Keratinocyte (primary cell): ENCODE data around the gene VEGFA.

Source experiments
- CTCF ChIP-seq, 3 experiments: IDR thresholded peaks in 1 of 3; conservative IDR thresholded peaks in 1 of 3; optimal IDR thresholded peaks in 1 of 3; 2 replicates in 2 of 3; 3 replicates in 1 of 3; pipeline versions ENCODE3 to v1.5.1; 2011; ENCODE audit warnings: low read length in 3 of 3, mild to moderate bottlenecking in 3 of 3, moderate library complexity in 2 of 3, control low read depth in 1 of 3, inconsistent platforms in 1 of 3; ENCODE audit not compliant: insufficient read depth in 2 of 3; ENCODE audit errors: extremely low read depth in 1 of 3
- EZH2 ChIP-seq: IDR thresholded peaks from one replicate; pipeline ENCODE4 v1.6.1; 2012; ENCODE audit warnings: inconsistent platforms, mild to moderate bottlenecking, low read length, moderate library complexity

GRCh38 chr6:43771210-43771857, 1.3 kb downstream of the VEGFA start:
- TF ChIP-seq CTCF (optimal IDR thresholded peaks at IDR 0.05 in 1 of 3, IDR thresholded peaks at IDR 0.05 in 1 of 3, conservative IDR thresholded peaks at IDR 0.05 in 1 of 3; ENCODE audit: extremely low read depth in 1 of 3, insufficient read depth in 2 of 3, low read length in 3 of 3) (no peak), EZH2 (no peak)
